ENCODE measurements around the gene ADGRG1.

GRCh38 chr16:57594531-57595031 lies 33.8 kb upstream of the ADGRG1 start:
- TF ChIP-seq, protein P1, sequence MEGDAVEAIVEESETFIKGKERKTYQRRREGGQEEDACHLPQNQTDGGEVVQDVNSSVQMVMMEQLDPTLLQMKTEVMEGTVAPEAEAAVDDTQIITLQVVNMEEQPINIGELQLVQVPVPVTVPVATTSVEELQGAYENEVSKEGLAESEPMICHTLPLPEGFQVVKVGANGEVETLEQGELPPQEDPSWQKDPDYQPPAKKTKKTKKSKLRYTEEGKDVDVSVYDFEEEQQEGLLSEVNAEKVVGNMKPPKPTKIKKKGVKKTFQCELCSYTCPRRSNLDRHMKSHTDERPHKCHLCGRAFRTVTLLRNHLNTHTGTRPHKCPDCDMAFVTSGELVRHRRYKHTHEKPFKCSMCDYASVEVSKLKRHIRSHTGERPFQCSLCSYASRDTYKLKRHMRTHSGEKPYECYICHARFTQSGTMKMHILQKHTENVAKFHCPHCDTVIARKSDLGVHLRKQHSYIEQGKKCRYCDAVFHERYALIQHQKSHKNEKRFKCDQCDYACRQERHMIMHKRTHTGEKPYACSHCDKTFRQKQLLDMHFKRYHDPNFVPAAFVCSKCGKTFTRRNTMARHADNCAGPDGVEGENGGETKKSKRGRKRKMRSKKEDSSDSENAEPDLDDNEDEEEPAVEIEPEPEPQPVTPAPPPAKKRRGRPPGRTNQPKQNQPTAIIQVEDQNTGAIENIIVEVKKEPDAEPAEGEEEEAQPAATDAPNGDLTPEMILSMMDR (IDR thresholded peaks at IDR 0.05), result no peak
- no peak for TF ChIP-seq POLR2AphosphoS5 (IDR thresholded peaks at IDR 0.05; ENCODE audit: insufficient read depth in 1 of 2, low read depth in 1 of 2)

All from vagina (tissue), 2 donors.